ENCODE data around the gene GNG12.

GRCh38 chr1:67687649-67688048, 145.6 kb downstream of the GNG12 start:
- no peak for TF ChIP-seq CTCF (conservative IDR thresholded peaks at IDR 0.05)
- no peak for TF ChIP-seq EZH2 (IDR thresholded peaks at IDR 0.05; ENCODE audit: low read depth)

All from PC-9 (cell line).